M059J (cell line): Measurements from ENCODE around the gene DMD. TPM values are rescaled to one million over a fixed set of nuclear protein-coding genes. Genes with fewer than 3 reads are reported as not detected.

Source experiments
- DNase-seq: peaks from one replicate; pipeline ENCODE4 v3.0.0-alpha.2; 2012; ENCODE audit warnings: low read depth
- total RNA-seq: library from RNA; depleted of rRNA; stranded (reverse); fragments of >200 nt; shearing (Covaris generic); gene quantifications from 2 replicates; pipeline ENCODE4 v1.2.3, GENCODE V29; 2014

DMD gene
- total RNA-seq, 1 experiment from 2014 or later, result 1.1 TPM

DNA sequence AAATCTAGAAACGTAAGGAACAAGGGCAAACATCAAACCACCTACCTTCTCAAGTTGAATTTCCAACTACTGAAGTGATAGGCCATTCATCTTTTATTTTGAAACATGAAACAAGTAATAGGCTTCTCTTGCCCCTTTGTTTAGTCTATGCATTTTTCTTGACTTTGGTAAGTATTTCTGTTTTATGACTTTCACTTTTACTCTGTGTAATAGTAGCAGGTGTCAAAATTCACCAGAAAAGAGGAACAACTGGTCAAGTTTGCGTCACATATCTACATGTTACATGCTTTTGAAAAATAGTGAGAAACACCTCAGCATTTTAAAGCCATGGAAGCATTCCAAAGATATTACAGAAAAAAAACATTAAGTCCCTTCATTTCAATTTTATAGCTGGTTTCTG is 1982.4 kb downstream of the DMD start:
- no peak for DNase-seq

DNA sequence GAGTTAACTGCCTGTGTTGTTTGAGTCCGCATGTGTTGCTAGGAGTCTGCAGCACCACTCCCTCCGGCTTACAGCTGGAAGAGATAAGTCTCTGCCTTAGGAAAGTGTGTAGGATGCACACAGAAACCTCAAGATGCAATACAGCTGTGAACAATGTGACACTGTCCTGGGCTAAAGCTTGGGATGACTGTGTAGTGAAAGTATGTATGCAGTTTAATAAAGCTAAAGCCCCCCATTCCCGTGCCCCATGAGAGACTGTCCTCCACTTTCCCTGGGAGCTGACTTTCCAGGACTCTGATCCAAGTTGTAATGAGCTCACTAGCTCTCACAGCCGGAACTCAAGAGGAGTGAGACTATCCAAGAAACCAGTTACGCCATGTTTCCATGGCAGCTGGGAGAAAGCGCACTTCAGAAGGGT is 1982.9 kb downstream of the DMD start:
- DNase-seq, result no peak

DNA sequence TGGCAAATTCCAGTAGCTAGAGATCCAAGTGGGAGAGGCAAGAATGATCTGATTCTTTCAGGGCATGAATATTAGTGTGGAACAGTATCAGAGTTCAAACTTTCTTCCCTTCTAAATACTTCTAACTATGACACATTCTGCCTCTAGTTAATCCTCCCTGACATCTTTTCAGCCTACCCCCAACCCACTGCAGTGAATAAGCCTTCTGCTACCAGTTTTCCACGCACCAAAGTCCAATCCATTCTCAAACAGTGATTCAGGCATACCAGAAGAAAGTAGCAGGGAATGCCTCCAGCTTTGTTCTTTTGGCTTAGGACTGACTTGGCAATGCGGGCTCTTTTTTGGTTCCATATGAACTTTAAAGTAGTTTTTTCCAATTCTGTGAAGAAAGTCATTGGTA is 1984.1 kb downstream of the DMD start:
- DNase-seq, result peak; percentile 18

DNA sequence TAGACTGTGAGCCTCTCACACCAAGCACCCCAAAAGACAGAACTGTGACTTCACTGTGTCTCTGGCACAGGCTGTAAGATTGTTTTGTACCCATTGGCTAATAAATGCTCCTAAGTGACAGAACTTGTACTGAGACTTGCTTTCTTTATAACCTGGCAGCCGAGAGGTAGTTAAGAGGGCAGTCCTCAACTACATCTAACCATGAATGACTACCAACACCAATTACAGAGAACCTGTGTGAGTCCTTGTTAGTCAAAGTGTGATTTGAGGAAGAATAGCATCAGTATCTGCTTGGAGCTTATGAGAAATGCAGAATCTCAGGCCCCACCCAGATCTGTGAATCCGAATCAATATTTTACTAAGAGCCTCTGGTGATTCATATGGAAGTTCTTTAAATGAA is 1985.5 kb downstream of the DMD start:
- no peak for DNase-seq

DNA sequence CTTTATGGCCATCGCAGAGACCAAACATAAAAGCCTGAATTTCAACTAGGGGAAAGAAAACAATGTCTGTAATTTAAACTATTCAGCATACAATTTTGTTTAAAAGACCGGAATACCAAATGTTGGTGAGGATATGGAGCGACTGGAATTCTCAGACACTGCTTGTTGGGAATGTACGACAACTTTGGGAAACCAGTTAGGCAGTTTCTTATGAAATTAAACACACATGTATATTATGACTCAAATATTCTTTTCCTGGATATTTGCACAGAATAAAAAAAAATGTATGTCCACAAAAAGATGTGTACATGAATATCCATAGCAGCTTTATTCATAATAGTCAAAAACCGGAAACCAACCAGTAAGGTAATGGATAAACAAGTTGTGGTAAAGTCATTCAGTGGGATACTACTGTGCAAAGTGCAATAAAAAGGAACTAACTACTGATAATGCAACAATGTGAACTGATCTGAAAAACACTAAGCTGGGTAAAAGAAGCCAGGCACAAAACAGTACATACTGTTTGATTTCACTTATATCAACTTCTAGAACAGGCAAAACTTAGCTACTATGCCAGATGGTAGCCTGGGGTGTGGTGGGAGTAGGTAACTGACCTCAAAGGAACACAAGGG is 1986.9 kb downstream of the DMD start:
- DNase-seq, result no peak

DNA sequence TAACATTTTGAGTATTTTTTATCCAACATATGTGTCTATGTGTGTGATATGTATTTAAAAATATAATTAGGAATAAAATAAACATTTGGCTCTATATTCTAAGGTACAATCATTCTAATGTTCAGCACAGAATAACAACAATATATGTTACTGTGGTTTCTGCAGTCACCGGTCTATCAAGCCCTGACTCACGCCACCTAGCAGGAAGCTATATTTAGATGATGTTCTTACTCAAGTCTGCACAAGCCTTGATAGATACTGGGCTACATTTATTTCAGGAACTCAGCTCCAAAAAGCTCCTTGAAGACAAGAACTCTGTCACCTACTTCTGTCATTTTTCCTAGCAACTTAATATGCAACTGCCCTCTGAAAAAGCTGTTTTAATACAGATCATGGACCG is 1987.5 kb downstream of the DMD start:
- peak; percentile 38 for DNase-seq

DNA sequence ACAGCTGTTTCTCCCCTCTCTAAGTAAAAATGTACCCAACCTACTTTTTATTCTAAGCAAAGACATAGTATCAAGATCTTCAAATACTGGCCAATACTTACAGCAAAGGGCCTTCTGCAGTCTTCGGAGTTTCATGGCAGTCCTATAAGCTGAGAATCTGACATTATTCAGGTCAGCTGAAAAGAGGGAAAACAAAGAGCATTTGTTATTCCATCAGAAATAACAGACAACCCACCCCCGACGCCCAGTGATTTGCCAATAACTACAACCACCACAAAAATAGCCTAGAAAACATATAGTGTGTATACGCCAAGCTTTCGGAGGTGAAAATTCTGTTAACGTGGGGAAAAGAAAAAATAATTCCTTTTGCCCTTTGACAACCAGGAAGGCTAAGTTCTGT is 1988.4 kb downstream of the DMD start:
- no peak for DNase-seq

DNA sequence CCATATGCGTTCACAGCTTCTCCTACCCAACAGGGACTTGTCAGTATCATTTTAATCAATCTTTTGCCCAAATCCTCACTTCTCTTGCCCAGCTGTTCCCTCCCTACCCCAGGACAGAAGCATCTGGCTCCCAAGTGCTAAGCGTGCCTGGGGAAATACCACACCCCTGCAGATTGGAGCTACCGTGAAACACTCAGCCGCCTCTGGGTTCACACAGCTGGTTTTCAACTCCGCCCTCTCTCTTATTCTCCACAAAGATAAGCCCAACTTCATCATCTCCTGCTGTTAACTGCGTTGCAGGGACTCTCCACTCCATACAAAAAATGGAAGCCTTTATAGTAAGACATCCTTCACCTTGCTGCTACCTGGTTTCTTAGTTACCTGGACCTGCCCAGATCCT is 1992.2 kb downstream of the DMD start:
- no peak for DNase-seq

DNA sequence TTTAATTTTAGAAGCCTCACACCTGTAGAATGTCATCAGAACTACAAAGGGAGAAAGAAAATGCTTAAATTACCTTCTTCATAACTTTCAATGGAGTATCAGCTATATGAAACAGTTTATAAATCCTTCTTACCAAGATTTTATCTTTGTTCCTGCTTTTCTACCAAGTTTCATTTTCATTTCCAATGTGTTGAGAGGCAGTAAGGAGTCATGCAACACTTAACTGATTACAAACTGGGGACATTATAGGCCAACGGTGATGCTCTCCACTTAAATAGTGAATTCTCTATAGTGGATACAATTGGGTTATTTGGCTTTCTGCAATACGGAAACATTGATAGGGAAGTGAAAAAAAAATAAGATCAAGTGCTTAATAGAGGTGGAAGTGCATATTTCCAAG is 1994.3 kb downstream of the DMD start:
- DNase-seq, result no peak

DNA sequence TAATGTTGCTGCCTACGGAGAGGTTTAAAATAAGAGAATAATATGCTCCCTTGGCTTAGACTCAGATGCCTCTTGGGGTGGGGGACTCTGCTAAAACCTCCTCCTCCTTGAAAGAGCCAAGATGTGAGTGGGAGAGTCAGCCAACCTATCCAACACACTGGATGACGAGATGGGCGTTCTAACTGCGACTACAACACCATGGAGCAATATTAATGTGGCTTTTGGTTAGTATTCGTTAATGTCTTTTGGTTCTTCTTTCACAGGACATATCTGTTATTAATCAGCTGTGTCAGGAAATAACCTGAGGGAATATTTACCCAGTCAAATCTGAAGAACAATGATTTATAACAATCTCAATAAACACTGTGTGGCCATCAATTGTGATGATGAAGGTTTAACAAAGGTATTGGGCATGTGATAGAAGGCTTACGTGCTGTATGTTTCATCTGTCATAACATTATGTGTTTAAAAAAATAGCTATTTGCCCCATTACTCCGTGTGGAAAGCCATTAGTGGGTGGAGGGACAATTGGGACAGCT is 1996.0 kb downstream of the DMD start:
- no peak for DNase-seq

DNA sequence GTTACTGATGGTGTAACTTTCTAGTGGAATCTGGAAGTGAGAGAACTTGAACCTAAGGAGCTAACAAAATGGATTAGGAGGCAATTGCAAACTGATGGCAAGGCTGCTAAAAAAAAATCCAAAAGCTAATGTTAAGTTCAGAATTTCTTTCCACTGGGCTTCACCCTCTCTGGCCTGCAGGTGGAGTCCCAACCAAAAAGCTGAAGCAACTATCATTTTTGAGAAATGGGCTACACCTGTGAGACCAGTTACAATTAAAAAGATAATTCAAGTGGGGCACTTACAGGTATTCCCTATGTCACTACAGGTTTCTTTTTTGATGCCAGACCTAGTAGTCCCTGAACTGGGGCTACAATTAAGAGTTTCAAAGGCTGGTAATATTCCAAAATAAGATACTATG is 1997.4 kb downstream of the DMD start:
- DNase-seq, result no peak

DNA sequence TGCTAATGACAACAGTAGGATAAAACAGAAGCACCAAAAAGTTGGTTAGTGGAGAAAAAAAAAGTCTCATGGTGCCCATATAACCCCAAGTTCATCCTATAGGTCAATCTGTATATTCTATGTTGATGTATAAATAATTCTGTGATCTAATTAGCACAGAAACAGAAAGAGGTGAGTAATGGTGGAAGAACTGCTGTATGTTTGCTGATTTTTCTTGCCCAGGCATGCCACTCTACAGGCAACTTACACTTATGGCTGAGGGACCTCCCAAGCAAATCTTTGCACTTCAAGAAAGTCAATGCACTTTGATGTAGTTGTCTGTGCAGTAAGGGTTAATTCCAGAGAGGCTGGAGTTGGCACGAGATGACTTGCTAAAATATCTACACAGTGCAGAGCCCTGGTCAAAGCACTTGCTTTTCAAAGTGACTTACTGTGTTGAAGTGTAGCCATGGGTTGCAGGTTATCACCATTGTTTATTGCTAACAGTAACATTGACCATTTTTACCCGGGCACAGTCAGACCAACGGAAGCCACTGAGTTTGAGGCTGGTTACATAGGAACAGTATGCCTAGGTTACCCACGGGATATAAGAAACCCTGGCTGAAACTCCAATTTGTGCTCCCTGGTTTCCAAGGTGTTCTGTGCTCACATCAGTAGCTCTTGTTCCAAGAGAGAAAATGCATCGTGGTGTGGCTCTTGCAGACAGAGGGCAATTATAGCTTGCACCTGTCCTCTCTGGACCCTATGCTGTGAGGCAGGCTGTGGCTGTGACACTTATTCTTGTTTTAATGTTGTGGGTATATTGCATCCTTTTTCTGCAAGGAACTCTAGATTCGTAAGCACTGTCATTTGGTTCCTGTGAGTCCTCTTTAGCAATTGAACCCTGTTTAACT is 1998.2 kb downstream of the DMD start:
- DNase-seq, result no peak

DNA sequence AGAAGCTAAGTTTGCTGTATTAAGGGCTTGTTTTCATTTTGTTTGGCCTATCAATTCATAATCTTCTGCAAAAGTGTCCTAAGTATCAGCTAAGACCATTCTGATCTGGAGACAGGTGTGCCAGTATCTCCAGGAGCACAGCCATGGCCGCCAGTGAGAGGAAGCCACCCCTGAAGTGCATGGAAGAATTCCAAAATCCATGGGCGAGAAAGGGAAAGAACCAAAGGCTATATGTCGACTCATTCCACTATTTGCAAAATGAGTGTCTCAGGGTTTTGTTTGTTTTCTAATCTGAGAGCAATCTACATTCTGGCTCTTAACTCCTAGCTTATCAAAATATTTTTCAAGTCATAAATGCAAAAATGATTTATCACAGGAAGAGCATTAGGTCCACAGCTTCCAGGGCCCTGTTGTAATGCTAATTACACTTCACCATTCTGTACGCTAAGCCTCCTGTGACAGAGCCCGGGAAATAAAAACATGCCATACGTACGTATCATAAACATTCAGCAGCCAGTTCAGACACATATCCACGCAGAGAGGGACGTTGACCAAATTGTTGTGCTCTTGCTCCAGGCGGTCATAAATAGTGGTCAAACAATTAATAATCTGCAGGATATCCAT is 2002.2 kb downstream of the DMD start:
- peak; percentile 24 for DNase-seq

DNA sequence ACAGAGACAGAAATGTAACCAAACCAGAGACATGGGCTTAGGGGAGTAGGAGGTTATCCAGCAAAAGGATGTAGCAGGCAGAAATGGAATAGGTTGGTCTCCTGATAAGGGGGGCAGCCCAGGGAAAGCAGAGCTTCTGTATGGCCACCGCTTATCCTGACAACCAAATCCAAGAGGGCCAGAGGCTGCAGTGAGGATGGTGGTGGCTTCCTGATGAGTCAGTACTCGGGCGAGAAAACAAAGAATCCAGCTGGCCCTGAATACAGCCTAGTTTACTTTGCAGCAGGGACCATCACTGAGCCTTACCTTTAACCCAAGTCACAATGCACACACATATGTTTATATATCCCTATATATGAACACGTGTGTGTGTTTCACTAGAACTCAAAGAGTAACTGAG is 2009.8 kb downstream of the DMD start:
- DNase-seq, result no peak

DNA sequence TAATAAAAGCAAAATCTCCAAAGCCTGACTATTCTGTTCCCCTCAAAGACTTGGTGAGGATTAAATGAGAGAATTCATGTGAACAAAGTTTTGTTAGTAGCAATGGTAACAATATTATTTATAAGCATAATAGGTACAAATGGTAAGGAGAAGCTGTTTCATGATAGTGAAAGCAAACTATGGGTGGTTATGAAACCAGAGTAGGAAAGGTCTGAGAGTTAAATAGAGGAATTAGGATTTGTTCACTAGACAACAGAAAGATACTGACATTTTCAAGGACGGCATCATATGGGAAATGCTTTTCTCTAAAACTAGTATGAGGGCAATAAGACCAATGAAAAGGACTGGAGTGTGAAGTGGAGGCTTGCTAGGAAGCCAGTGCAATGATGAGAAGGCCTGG is 2010.9 kb downstream of the DMD start:
- no peak for DNase-seq

DNA sequence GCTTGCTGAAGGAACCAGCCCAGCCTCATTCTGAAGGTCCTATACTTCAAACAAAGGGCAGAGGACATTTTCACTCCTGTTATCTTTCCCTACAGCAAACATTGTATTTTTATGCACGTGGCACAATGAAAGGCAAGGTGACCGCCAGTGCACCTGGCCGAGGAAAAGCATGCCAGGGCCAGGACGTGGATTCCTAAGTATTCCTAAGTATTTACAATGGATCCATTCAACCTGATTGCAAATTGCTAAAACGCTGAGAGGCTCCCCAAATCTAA is 2011.6 kb downstream of the DMD start:
- no peak for DNase-seq

DNA sequence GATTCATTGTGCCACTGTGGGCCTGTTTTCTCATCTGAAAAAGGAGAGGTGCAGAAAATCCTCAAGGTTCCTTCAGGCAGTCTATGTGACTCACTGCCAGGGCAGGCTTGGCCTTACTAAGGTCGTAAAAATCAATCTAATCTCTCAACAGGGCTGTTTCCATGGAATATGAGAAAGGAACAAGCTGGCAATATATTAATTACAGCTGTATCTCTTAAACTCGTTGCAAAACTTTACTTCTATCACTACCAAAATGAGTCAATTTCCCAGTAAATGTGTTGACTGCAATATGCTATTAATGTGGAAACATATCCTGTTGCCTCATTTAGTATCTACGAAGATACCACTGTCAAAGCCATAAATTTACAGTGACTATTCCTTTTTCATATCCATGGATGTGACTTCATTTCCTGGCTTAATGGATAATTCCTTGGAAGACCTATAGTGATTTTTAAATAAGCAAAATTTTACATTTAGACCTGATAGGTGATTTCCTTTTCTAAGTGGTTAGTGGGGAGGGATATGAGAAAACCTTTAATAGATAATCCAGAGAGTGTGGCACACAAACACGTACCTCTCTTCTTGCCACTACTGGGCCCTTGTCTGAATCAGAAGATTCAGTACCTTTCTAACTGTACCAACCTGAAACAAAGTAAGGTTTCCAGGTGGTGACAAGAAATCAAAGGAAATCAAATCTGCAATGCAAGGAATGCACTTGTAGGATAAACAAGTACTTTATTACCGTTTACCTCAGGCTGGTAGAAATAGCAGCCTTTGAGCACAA is 2012.1 kb downstream of the DMD start:
- peak; percentile 34 for DNase-seq

DNA sequence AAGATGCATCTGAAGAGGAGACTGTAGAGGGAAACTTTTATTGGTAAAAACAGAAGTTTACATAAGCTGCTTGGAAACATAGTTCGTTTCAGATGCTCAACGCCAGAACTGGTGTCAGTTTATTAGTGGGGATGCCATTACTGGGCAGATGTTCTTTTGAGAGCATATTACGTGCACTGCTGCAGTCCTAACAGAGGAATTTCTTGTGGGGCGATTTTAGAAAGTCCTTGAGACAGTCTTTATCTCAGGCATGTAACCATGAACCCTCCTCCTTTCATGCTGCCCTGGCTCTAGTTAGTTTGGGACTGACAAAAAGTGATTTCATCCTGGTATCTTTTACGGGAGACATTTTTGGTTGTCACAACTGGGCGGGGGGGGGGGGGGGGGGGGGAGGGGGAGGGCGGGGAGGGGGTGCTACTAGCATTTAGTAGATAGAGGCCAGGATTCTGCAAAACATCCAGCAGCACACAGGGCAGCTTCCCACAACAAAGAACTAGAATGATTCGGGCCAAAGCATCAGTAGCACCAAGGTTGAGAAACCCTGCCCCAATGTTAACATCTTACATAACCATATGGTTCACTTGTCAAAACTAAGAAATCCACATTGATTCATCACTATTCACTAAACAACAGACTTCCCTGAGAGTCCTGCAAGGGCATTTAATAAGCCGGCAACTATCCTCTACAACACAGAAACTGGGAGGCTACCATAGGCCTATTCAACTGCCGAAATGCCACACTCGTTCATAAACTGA is 2021.0 kb downstream of the DMD start:
- no peak for DNase-seq

DNA sequence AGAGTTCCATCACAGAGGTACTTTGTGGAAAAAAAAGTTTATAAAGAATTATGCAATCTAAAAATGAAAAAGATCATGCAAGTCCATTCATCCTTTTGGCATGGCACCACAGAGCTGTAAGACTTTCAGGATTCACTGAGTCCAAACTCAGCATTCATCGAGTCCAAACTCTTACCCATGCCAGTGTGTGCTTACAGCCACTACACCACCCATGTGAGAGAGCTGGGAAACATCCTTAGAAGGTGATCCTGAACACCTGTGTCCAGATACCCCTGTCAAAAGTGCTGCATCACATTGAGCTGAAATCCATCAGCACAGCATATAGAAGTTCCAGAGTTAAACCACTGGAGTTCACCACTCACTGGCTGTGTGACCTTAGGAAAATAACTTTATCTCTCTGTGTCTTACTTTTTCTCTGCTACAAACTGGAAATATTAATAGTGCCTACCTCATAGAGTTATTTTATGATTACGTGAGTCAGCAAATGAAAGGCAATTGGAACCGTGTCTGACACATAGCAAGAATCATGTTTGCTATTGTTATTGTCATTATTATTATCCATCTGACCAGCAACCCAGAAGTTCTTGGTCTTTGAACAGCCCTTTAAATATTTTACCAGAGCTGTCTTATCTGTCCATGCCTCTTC is 2024.5 kb downstream of the DMD start:
- DNase-seq, result no peak

DNA sequence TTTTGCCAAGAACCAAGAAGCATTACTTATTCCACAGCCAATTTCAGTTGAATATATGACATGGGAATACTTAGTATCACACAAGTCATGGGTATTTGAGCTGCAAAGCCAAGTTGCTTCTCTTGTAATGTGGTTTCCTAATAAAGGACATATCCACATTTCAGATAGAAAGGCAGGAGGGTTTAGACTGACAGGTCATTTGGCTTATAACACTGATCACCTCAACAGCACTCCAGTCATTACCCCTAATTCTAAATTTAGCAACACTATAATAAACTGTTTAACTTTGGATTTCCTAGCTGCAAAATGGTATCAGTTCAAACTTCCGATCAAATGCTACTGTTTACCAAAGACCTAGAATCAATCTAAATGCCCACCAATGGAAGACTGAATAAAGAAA is 2025.5 kb downstream of the DMD start:
- DNase-seq, result no peak
